ENCODE results near the gene SUSD1.

The SUSD1 gene

GRCh38 chr9:112104901-112105300, 70.2 kb downstream of the SUSD1 start:
- no peak overlapping the region for H3K4me3 ChIP-seq (ENCODE audit: low read depth, low read length)
- TF ChIP-seq CTCF (IDR thresholded peaks at IDR 0.05; ENCODE audit: control insufficient read depth, extremely low read depth, insufficient read depth) = no peak
- no peak for DNase-seq (ENCODE audit: low read depth)

DNA sequence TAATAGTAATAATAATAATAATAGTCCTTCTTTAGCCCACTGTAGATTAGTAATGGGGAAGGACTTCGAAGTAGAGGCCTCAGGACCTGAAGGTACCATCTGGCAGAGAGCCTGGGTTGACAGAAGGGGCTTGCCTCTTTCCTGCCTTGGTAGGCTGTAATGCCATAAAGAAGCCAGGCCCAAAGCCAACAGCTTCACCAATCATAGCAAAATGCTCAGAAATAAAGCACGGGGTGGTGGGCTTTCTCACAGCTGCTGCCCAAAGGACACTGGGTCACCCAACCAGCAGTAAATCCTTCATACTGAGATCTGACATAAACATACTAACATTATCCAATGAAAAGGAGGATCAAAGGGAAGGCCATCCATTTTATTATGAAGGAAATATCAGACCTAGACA, 70.7 kb downstream of the SUSD1 start:
- TF ChIP-seq CTCF (IDR thresholded peaks at IDR 0.05; ENCODE audit: control insufficient read depth, extremely low read depth, insufficient read depth) = no peak
- DNase-seq (ENCODE audit: low read depth) = no peak
- H3K4me3 ChIP-seq (ENCODE audit: low read depth, low read length) = no peak overlapping the region

GRCh38 chr9:112103405-112103804, 71.7 kb downstream of the SUSD1 start:
- DNase-seq (ENCODE audit: low read depth) = no peak
- no peak for TF ChIP-seq CTCF (IDR thresholded peaks at IDR 0.05; ENCODE audit: control insufficient read depth, extremely low read depth, insufficient read depth)
- no peak overlapping the region for H3K4me3 ChIP-seq (ENCODE audit: low read depth, low read length)

DNA sequence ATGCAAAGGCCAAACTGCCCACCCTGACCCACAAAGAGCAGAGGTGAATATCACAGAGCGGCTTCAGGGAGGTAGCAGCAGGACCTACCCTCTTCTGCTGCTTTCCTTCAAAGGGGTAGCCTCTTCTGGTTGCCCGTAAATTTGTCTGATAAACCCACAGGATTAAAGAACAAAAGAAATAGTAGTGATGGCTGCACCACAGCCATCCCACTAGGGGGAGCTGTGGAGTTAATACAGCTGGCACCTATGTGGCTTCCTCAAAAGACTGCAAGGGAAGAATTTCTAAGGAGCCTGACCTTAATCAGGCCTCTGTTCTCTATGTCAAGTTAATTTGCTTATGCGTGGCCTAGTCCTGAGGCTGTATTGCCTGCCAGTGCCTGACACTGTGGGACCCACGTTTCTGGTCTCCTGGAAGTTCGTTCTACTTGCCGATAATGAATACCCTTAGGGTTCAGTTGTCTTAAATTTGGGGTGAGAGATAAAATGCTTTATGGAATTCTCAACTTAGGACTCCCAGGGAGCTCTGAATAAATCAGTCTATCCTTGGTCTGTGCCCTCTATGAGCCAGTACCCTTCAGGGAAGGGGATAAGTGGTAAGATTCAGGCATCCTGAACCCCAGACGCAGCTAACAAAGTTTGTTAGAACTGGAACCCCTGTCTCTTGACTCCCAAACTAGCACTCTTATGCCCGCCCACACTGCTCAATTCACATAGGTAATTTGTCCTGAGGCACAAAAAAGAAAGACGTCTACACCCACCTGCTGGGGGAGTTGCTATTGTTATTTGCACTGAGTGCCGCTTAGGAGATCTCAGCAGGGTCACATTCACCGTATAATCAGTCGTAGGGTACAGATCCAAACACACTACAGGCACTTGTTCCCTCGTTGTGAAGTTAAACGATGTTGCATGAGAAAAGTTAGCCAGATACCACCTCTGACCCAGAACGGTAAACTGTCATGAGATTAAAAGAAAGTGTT, 77.1 kb downstream of the SUSD1 start:
- peak; percentile 40 for DNase-seq (ENCODE audit: low read depth)
- peak; percentile 82 for TF ChIP-seq CTCF (IDR thresholded peaks at IDR 0.05; ENCODE audit: control insufficient read depth, extremely low read depth, insufficient read depth)
- H3K4me3 ChIP-seq (ENCODE audit: low read depth, low read length) = no peak overlapping the region

- TF ChIP-seq CTCF (IDR thresholded peaks at IDR 0.05; ENCODE audit: control insufficient read depth, extremely low read depth, insufficient read depth) = no peak
- DNase-seq (ENCODE audit: low read depth) = no peak
- H3K4me3 ChIP-seq (ENCODE audit: low read depth, low read length) = no peak overlapping the region
Measured at GRCh38 chr9:112094948-112095681, 80.0 kb downstream of the SUSD1 start.

GRCh38 chr9:112094241-112094640, 80.9 kb downstream of the SUSD1 start:
- TF ChIP-seq CTCF (IDR thresholded peaks at IDR 0.05; ENCODE audit: control insufficient read depth, extremely low read depth, insufficient read depth) = no peak

More at GRCh38 chr9:112094241-112094640, 80.9 kb downstream of the SUSD1 start:
- H3K4me3 ChIP-seq (ENCODE audit: low read depth, low read length) = no peak overlapping the region
- DNase-seq (ENCODE audit: low read depth) = no peak
